Mammary epithelial cell (primary cell): ENCODE measurements around the gene GPANK1.
A peak's percentile ranks its signal among the peaks of the same experiment; 100 is the strongest.

Experiments used
- EZH2 ChIP-seq: IDR thresholded peaks from 2 replicates; pipeline ENCODE4 v1.6.1; 2012; ENCODE audit warnings: low read length, inconsistent platforms, borderline replicate concordance
- TF ChIP-seq, protein P1 (sequence below), 2 donors: IDR thresholded peaks in 1 of 2; conservative IDR thresholded peaks in 1 of 2; 2 replicates each; pipeline ENCODE4 v1.5.1; 2011 to 2012; ENCODE audit warnings: inconsistent platforms in 2 of 2, low read length in 2 of 2, mild to moderate bottlenecking in 2 of 2, control low read depth in 1 of 2, low read depth in 1 of 2; ENCODE audit not compliant: insufficient read depth in 1 of 2; ENCODE audit errors: extremely low read depth in 1 of 2

DNA sequence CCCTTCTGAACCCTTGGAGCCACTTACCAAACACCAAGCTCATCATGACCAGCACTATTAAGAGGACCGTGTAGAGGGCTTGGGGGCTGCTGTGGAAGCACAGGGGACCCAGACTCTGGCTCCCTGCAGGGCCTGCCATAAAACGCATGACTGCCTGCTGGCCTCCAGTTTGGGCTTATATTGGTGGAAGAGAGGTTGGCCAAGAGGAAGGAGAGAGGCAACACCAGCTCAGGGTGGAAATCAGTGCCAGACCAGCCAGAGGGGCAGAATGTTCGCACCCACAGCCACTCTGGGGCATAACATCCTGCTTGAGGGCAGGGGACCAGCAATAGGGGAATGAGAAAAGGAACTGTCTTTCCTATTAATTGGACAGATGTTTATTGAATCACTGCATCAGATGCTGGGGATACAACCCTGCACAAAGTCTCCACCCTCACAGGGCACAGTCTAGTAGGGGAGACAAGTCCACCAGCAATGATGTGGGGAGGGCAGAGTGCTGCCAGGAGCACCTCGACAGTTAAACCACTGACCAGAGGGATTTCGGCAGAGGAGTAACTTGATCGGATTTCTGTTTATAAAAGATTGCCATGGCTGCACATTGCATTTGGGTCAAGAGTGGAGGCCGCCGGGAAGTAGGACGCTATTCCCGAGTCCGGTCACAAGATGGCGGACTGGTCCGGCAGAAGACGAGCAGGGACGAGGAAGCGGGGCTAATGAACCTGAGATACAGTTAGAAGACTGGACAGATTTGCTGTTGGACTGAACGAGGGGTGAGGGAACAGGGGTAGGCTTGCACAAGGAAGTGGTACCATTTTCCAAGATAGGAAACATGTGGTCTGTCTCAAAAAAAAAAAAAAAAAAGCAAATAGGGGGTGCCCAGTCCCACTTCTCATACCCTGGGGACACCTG lies 15.7 kb upstream of the GPANK1 start, which contains the start of gene LY6G5C:
- TF ChIP-seq, protein P1, sequence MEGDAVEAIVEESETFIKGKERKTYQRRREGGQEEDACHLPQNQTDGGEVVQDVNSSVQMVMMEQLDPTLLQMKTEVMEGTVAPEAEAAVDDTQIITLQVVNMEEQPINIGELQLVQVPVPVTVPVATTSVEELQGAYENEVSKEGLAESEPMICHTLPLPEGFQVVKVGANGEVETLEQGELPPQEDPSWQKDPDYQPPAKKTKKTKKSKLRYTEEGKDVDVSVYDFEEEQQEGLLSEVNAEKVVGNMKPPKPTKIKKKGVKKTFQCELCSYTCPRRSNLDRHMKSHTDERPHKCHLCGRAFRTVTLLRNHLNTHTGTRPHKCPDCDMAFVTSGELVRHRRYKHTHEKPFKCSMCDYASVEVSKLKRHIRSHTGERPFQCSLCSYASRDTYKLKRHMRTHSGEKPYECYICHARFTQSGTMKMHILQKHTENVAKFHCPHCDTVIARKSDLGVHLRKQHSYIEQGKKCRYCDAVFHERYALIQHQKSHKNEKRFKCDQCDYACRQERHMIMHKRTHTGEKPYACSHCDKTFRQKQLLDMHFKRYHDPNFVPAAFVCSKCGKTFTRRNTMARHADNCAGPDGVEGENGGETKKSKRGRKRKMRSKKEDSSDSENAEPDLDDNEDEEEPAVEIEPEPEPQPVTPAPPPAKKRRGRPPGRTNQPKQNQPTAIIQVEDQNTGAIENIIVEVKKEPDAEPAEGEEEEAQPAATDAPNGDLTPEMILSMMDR (conservative IDR thresholded peaks at IDR 0.05 in 1 of 2, IDR thresholded peaks at IDR 0.05 in 1 of 2; ENCODE audit: extremely low read depth in 1 of 2, insufficient read depth in 1 of 2, low read depth in 1 of 2, low read length in 2 of 2): peak; percentile 63 to 71
- no peak for TF ChIP-seq EZH2
